K562 (cell line): ENCODE data around the gene HOXB1. TPM values are rescaled to one million over a fixed set of nuclear protein-coding genes. Genes with fewer than 3 reads are reported as not detected.

Experiments
- CBFB ChIP-seq: sonication (generic); formaldehyde crosslinking; IDR thresholded peaks from 2 replicates; pipeline ENCODE4 v1.4.0; 2020; ENCODE audit warnings: mild to moderate bottlenecking, missing genetic modification reagents
- CHD7 ChIP-seq: fragments of 200-600 bp; sonication (generic); IDR thresholded peaks from one replicate; pipeline ENCODE4 v1.6.1; 2012; ENCODE audit warnings: mild to moderate bottlenecking, low read depth, low read length, inconsistent platforms
- FOSL1 ChIP-seq: fragments of 200-800 bp; sonication (Bioruptor generic); conservative IDR thresholded peaks from 2 replicates; pipeline ENCODE4 v1.6.1; 2016; ENCODE audit warnings: missing genetic modification characterization, missing compliant biosample characterization
- HES1 ChIP-seq: fragments of 450-650 bp; IDR thresholded peaks from 2 replicates; pipeline ENCODE4 v1.6.1; 2016; ENCODE audit warnings: low read depth, mild to moderate bottlenecking, moderate library complexity
- HIVEP1 ChIP-seq: fragments of 250-450 bp; sonication (Bioruptor Pico); IDR thresholded peaks from 2 replicates; pipeline ENCODE4 v1.4.0; 2020; ENCODE audit warnings: mild to moderate bottlenecking
- LCOR ChIP-seq: sonication (generic); formaldehyde crosslinking; IDR thresholded peaks from 2 replicates; pipeline ENCODE4 v1.8.0; 2022; ENCODE audit warnings: mild to moderate bottlenecking, missing genetic modification reagents
- NR2C2 ChIP-seq, 2 experiments: fragments of 200-800 bp in 1 of 2; sonication (Bioruptor generic) in 1 of 2; sonication (generic) in 1 of 2; formaldehyde crosslinking in 1 of 2; IDR thresholded peaks; 2 replicates each; pipeline versions ENCODE4 v1.6.1 to v1.8.0; 2016 to 2022; ENCODE audit warnings: mild to moderate bottlenecking in 1 of 2, missing compliant biosample characterization in 1 of 2, missing genetic modification characterization in 1 of 2, missing genetic modification reagents in 1 of 2
- PKNOX1 ChIP-seq: fragments of 450-650 bp; IDR thresholded peaks from 2 replicates; pipeline ENCODE4 v1.6.1; 2016
- POLR2B ChIP-seq: fragments of 450-650 bp; IDR thresholded peaks from 2 replicates; pipeline ENCODE4 v1.6.1; 2018; ENCODE audit warnings: low read depth; ENCODE audit not compliant: partially characterized antibody
- TAF9B ChIP-seq: fragments of 450-650 bp; IDR thresholded peaks from 2 replicates; pipeline ENCODE4 v1.6.1; 2018; ENCODE audit warnings: mild to moderate bottlenecking; ENCODE audit not compliant: partially characterized antibody
- THAP12 ChIP-seq: fragments of 250-450 bp; sonication (Bioruptor Pico); IDR thresholded peaks from 2 replicates; pipeline ENCODE4 v1.9.0; 2021; ENCODE audit warnings: mild to moderate bottlenecking, inconsistent platforms
- ZC3H4 ChIP-seq: sonication (generic); formaldehyde crosslinking; IDR thresholded peaks from 2 replicates; pipeline ENCODE4 v1.9.0; 2021; ENCODE audit warnings: missing genetic modification reagents, borderline replicate concordance
- ZNF586 ChIP-seq: fragments of 450-650 bp; formaldehyde crosslinking; conservative IDR thresholded peaks from 2 replicates; pipeline ENCODE4 v1.4.0; 2020; ENCODE audit warnings: mild to moderate bottlenecking, moderate library complexity
- polyA plus RNA-seq, 8 experiments: library from polyadenylated mRNA; depleted of rRNA in 4 of 8; stranded (reverse) in 5 of 8; unstranded in 3 of 8; fragments of >200 nt; fragmentation: Nextera tagmentation in 2 of 8; fragmentation: Illumina TruSeq in 1 of 8; extraction: Ambion mirVana in 2 of 8; extraction: Trizol in 1 of 8; gene quantifications; 2 replicates each; pipeline versions ENCODE4 v1.2.1 to v1.2.3, GENCODE V29; 2011 to 2014; ENCODE audit warnings: inconsistent platforms in 1 of 8, missing spikeins in 1 of 8
- total RNA-seq, 7 experiments: library from RNA; depleted of rRNA in 6 of 7; stranded (reverse); fragments of >200 nt in 6 of 7; fragmentation: Illumina TruSeq in 2 of 7; extraction: Trizol in 2 of 7; gene quantifications; 2 replicates each; pipeline versions ENCODE4 v1.2.1 to v1.2.3, GENCODE V29; 2011 to 2021; ENCODE audit warnings: low replicate concordance in 1 of 7

Gene HOXB1
- total and polyA plus RNA-seq, 9 of the 15 experiments (the other 6 are each of a cell fraction or from before 2014, with no cell fraction given) = 0.04 TPM; not detected in 8

- no peak for TF ChIP-seq THAP12 (CRISPR knock-in tag)
- TF ChIP-seq CHD7 = no peak
- no peak for TF ChIP-seq CBFB (CRISPR knock-in tag)
- no peak for TF ChIP-seq HES1
- no peak for TF ChIP-seq TAF9B
- no peak for TF ChIP-seq ZNF586 (CRISPR knock-in tag)
- TF ChIP-seq POLR2B = no peak
- no peak for TF ChIP-seq ZC3H4
- no peak for TF ChIP-seq LCOR
- TF ChIP-seq FOSL1 = peak; percentile 97
- no peak for TF ChIP-seq HIVEP1 (CRISPR knock-in tag)
- TF ChIP-seq NR2C2 (CRISPR knock-in tag; IDR thresholded peaks at IDR 0.05) = no peak
- no peak; the same call in 1 of the 2 replicates for TF ChIP-seq NR2C2 (tag; IDR thresholded peaks at IDR 0.05)
- peak; percentile 75 for TF ChIP-seq PKNOX1
Measured at GRCh38 chr17:48505788-48506187, 25.0 kb downstream of the HOXB1 start (continued).
